Measurements from ENCODE around the gene POC1A.

POC1A gene

DNA sequence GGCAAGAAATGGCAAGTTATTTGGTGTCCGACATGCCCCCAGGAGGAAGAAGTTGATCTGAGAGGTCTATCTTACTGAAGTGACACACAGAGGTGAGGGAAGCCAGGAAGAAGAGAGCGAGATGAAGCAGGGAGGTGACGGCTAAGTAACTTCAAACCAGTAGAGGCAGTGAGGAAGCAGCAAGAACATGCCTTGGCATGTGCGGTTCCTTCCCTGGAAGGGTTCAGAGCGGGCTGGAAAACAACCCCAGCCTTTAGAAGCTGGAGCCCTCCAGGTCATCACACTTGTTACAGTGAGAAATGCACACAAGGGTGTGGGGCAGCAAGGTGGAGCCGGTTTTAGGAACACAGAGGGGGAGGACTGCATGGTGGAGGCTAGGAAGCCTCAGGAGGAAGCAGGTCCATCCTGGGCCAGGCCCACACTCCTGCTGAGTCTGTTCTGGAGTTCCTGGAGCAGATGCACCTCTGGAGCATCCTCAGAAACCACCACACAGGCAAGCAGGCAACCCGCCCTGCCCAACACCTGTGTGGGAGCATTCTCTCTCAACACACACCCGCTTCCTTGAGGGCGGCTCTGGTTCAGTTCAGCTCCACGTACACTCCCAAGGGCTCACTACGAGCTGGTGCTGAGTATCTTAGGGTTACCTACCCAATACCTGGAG is 47.1 kb downstream of the POC1A start:
- FAIRE-seq (no peak), DNase-seq (ENCODE audit: low spot score) (no peak)

DNA sequence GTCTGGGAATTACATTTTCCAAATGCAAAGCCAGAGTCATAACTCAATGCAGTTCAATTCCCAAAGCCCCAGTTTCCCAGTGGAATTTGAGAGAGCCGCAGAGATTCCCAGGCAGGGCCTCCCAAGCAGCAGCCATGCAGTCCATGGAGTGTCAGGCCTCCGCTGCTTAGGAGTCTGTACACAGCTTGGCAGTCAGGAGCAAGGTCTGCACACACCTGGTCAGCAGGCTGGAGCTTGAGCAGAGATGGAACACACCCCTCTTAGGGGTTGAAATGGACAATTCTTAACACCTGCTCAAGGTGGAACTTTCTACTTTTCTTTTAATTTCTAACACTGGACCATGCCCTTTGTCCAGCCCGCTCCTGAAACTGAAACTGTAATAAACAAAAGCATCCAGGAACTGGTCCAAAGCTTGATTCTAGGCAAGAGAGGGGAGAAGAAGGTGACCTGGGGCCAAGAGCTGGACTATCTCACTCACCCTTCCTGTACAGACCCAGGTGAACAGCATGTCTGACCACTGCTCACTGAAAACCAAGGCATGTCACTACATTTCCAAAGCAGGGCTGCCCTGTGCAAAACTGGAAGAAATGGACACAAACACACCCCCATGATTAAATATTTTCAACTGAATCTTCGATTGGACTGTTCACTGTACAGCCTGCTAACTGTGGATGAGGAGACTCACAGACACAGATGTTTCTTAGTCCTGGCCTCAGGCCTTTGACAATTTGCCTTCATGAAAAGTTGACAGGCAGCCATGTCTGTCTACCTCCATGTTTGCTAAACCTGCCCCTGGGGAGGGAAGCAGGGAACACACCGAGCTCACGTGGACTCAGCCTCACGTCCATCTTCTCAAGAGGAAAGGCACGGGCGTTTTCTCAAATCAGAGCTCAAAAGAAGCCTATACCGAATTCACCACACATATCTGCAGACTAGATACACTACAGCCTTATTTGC is 49.3 kb downstream of the POC1A start:
- FAIRE-seq: no peak

DNA sequence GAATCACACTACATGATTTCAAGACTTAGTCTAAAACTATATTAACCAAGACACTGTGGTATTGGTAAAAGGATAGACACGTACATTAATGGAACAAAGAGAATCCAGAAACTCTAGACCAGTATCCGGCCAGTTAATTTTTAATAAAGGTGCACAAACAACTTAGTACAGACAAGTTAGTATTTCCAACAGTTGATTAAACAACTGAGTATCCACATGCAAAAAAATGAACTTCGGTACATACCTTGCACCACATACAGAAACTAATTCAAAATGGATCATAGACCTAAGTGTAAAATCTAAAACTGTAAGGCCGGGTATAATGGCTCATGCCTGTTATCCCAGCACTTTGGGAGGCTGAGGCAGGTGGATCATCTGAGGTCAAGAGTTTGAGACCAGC is 51.3 kb downstream of the POC1A start:
- FAIRE-seq: no peak
- no peak for DNase-seq (ENCODE audit: low spot score)

More for the DNA sequence above, 49.3 kb downstream of the POC1A start:
- no peak for DNase-seq (ENCODE audit: low spot score)

DNA sequence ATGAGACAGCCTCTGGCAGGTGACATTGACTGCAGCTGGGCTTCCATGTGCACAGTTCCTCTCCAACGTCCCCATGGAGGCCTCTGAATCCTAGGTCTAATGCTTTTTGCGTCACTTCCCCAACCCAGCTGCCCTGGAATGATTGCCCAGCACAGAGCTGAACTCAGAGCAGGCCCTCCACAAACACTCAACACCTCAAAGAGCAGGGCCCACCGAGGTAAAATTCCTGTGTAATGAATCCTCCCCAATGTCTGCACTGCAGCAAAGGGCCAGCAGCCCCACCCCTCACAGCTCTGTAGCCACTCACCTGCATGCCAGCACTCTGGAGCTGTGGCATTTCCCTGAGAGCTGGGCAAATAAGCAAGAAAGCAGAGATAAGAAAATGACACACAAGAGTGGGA is 55.2 kb downstream of the POC1A start:
- DNase-seq (ENCODE audit: low spot score) (no peak), FAIRE-seq (no peak)

DNA sequence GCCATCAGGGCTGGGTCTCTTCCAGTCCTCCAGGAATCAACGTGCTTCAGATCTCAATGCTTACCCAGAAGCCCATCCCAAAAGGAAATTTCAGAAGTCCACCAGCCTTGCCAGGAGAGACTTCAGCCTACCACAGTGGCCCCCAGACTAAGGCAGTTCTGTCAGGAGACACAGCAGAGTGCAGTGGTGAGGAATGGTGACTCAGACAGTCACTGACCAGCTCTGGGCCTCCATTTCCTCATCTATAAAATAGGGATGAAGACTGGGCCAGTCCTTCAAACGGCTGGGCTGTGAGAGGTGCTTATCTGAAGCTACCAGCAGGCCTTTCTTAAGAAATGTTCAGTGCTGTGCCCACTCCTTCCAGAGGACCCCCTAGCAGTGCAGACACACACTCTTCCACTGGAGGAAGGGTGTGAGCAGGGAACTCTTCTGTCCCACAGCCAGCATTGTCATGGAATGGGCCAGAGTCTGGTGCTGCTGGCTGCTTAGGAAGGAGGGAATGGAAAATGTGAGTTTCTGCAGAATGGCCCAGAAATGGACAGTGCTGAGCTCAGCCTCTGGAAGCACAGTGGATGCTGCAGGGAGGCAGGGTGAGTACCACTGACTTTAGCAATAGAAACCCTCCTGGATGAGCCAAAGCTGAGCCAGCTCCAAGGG is 56.2 kb downstream of the POC1A start:
- no peak for FAIRE-seq

DNA sequence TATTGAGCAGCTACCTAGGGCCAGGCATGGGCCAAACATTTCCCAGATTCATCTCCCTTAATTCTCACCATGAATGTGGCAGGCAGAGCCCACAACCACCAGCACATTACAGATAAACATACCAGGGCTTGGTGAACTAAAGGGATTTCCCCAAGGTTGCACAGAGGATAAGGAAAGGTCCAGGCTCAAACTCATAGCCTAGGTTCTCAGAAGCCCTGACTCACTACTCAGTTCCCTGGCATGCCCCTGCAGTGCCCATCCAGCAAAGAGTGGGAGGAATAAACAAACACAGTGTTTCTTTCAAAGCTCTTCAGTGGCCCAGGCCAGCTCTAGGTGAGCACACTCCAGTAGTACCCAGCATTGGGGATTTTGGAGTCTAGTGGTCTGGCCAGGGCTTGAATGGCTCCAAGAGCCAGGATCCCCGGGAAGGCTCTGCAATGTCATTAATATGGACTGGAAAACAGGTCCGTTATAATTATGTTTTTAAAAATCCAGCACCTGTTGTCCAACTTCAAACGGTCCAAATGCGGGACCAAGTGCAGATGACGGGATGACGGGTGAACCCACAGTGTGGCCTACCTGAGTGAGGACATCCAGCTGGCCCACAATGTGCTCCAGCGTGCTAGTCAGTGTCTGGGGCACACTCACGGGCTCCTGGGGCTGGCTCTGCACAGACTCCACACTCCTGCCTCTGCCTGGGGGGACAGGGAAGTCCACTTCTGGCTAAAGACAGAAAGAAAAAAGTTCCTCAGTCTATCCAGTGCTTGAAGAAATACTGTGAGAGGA is 58.0 kb downstream of the POC1A start:
- no peak for FAIRE-seq

More for the DNA sequence above, 56.2 kb downstream of the POC1A start:
- no peak for DNase-seq (ENCODE audit: low spot score)

DNA sequence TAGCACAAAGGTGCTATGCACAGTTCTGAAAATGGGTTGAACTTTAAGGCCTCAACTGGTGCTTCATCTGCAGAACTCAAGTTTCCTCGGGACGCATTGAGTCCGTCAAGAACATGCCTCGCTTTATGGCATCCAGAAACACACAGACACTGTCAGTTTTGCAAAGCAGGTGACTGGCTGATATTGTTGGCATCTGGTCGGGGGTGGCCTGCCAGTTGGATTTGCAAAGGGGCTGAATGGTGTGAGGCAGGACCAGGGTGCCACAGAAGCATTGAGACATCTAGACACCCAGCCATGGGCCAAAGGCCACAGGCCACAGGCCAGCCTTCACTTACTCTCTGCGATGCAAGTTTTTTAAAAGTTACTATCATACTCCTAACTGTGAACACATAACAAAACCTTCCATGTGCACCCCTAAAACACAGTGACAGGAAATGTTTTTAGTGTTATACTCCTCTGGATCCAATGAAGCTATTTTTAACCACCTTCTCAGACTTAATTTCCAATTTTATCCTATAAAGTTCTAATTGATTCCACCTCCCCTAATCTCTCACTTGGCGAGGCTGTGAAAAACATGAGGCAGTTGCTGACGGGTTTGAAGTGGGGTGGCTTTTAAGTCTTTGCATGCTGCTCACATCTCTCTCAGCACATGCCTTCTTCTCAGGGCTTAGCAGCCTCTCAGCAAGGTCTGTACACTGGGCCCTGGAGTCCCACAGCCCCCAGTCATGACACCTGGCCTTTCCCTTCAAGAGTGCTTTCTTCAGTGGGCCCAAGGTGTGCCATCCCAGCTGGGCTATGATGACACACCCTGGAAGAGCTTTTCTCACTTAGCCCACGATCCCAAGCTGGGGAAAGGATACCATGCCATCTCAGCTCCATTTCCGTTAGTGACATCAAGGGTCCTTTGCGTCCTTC is 59.4 kb downstream of the POC1A start:
- FAIRE-seq: peak; percentile 37

More for the DNA sequence above, 58.0 kb downstream of the POC1A start:
- DNase-seq (ENCODE audit: low spot score): no peak

DNA sequence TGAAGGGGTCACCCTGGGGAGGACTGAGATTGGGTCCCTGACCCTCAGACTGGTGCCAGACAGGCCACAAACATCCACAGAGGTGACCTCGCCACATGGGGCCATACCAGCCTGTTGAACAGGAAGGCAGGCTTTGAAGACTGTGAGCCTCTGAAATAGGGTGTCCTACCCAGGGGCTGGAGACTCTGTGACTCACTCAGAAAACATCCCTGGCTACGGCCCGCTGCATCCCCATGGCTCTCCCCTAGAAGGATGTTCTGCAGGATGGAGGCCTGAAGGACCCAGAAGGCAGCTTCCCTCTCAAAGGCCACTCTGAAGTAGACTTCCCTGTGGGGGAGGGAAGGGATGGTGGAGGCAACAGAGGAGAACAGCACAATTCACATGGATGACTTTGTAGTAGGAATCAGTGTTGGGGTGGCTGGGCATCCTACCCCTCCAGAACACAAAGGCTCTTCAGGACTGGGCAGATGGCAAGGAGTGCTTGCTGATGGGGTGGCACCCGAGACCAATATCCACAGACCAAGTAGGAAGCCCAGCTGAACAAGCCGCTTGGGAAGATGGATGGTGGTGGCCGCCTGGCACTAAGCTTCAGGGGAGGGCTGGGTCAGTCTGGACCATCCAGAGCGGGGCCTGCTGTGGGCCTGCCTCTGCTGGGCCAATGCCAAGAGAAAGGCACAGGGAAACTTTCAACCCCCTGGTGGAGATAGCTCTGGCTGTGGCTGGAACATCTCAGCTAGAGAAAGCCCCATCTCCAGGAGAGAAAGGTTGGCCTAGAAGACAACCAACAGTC is 60.3 kb downstream of the POC1A start:
- no peak for FAIRE-seq
- peak; percentile 54 for DNase-seq (ENCODE audit: low spot score)

More for the DNA sequence above, 59.4 kb downstream of the POC1A start:
- no peak for DNase-seq (ENCODE audit: low spot score)

DNA sequence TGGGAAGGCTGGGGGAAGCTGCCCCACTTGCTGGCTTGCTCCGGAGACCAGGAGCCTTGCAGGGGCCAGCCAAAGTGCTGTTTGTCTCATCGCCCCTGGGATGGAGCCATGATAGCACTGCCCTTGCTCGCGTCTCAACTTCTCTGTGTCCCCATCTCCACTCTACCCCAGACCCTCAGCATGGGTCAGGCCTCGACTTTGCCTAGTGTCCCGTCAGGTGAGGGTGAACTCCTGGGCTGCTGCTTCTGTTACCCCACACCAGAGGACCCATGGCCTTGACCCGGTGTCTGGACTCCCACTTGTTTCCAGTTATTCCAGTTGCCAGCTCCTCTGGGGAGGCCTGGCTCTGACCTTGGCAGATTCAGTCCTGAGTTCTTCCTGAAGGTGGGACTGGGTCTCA is 61.3 kb downstream of the POC1A start:
- no peak for DNase-seq (ENCODE audit: low spot score)
- no peak for FAIRE-seq

DNA sequence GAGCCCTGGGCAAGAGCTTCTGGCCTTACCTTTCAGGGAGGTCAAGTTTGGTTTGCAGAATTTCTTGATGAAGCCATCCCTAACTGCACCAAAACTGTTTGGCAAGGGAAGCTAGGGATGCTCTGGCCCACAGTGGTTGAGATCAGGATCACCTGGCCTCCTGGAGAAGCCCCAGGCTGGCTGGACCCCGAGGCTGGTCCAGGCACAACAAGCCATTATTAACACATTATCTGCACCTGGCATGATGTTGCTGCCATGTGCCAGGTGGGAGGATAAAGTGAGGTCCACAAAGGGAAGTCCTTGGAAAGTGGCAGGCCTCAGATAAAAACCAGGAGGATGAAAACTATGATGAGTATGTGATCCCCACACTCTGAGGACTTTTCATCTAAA is 62.0 kb downstream of the POC1A start:
- FAIRE-seq (no peak), DNase-seq (ENCODE audit: low spot score) (no peak)

DNA sequence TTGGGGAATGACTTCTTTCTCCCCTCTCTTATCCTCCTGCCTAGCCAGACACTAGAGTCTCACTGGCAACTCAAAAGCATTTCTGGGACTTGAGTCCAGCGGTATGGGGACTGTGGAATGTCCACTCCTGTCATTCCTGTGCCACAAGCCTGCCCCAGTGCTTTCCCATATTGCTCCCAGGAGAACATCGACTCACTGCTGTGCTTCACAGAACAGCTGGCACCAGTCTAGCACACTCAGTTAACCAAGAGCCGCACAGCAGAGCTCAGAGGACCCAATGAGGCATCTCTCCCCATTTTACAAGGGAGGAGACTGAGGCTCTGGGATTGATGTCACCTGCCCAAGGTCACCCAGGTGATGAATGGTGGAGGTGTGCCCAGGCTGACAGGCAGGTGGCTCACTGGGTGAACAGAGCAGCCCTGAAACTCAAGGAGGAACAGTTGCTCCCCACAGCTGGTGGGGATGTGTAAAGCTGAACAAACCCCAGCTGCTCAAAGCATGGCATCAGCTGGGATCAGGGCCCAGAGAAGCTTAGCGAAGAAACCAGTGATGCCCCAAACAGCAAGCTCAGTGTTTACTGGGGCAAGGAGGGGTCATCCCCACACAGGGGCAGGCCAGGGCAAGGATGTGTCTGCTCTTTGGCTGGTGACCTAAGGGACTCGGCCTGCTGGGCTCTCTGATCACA is 62.5 kb downstream of the POC1A start:
- no peak for DNase-seq (ENCODE audit: low spot score)
- peak; percentile 59 for FAIRE-seq

DNA sequence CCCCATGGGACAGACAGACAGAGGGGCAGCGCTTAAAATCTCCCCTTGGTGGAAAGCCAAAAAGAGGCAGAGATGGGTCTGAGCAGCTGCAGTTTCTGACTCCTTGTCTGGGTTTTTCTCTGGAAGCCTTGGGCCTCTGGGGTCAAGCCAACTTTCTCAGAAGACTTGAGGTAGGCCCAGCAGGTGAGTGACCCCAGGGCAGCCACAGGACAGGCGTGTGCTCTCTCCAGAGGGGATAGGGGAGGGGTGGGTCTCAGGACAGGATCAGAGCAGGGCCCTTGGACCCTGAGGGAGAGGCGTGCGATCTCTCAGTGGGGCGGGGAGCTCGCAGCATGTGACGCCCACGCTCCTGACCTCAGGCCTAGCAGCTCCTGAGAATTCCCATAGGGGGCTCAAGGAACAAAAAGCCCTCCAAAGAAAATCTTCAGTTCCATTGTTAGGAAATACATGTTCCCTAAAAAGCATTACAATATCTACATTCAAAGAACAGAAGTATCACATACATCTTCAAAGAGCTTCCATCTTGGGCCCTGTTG is 63.2 kb downstream of the POC1A start:
- no peak for FAIRE-seq
- DNase-seq (ENCODE audit: low spot score): no peak

DNA sequence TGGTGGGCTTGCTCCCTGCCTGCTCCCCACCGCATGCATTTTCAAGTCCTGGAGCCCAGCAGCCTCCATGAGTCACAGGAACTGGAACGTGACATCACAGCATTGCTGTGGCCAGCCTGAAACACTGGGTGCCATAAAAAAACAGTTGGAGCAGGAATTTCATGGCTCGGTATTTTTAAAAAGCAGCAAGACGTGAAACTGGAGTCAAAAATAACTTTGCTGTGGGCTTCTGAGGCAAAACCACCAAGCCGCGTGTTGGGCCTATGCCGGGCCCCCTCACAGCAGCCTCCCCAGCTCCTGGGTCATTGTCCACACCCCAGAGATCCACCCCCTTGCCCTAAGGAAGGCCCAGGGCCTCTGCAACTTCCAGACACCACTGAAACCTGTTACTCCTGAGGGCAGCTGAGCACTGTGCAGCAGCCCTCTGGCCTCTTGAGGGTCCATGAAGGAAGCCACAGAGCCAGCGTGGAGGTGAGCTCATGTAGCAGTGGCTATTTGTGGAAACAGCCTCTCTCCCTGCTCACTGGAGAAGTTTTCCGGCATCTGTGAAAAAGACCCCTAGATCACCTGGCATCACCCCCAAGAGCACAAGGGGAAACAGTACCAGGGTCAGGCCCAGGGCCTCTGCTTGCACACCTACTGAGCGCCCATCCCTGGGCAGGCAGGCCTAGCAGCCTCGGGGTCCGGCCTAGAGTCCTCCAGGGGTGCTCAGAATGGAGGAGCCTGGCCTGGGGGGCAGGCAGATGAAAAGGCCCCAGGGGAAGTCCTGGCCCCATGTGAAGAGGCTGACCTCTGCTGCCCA is 63.9 kb downstream of the POC1A start:
- FAIRE-seq (no peak), DNase-seq (ENCODE audit: low spot score) (peak; percentile 85)

DNA sequence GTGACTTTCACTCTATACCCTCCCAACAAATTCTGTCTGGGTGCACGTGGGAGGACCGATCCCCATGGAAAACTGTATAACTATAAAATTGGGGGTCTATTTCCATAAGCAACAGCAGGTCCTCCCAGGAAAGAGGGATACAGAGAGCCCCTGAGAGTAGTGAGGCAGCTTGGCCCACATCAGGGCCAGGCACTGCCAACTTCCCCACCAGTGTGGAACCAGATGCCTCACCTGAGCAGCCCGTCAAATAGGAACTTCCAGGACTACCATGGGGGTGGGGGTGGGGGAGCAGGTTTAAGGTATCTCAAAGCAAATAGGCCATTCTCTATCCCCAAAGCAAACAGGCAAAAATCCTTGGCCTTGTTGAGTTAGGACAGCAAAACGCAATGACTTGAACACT is 64.5 kb downstream of the POC1A start:
- FAIRE-seq (peak; percentile 35), DNase-seq (ENCODE audit: low spot score) (peak; percentile 36)

DNA sequence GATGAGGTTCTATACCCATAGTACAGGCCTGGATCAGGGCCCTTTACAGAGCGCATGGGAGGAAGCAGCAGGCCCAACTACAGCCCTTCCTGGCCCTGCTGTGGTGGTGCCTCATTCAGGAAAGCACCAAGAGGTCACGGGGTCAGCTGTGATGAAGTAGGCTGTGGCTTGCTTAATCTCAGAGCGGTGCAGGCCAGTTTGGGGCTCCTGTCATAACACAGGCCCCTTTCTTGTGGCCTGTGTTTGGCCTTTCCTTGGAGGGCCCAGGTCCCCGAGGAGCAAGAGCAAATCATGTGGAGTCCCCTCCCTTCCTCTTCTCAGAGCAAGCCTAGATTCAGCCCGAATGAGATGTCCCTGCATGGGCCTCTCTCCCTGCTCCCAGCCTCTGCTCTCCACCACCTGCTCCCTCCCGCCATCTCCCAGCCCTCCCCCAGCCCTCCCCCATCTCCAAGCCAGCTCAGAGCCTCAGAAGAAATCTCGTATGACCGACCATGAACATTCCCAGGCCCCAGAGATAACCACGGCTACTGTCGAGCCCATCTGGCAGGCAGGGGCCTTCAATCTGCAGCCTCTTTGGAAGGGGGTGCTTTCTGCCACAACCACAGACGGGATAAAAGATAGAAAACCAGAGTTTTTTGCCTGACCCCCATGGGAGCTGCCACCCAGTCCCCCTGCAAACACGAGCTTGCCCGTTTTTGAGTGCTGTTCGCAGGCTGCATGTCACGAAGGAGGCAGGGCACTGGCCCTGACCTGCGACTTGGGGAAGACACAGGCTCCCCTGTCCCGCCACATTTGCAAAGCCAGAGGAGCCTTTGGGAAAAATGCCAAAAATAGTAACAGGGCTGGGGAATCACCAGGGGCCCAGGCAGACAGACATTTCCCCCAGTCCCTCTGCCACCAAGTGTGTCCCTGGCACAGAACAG is 65.5 kb downstream of the POC1A start:
- no peak for DNase-seq (ENCODE audit: low spot score)
- FAIRE-seq: no peak

DNA sequence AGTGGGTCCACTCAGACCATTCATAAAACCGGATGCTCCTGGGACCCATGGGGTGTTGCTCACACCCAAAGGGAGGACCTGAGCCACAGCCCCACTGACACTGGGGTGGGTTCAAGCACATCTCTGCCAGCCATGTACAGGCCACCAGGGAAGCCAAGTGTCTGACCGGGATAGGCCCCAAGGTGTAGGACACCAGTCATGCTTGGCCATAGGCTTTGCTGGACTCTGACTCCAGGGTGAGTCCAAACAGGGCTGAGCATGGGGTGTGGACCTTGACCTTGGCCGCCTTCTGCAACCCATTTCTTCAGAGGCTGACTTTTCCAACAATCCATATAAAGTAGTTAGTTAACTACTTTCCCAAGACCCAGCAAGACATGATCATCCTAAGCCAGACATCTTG is 66.5 kb downstream of the POC1A start:
- FAIRE-seq (no peak), DNase-seq (ENCODE audit: low spot score) (no peak)

Measured in urothelium cell line (cell line).